Activated naive CD4-positive, alpha-beta T cell treated with anti-CD3 and anti-CD28 coated beads, Interleukin-2, amount 50 U/mL, for 72 hours (primary cell): Measurements from ENCODE around the gene KCNT2. TPM values are rescaled to one million over a fixed set of nuclear protein-coding genes. Genes with fewer than 3 reads are reported as not detected.
A peak's percentile ranks its signal among the peaks of the same experiment; 100 is the strongest.
"Not testable (repeated sequence)": the region's sequence is repeated elsewhere in the genome, so short reads cannot be mapped to it uniquely, and the experiment has no call there.

Experiments used
- ATAC-seq, 2 donors: fragments of 150-1000 bp; cut with Tn5 transposase; 2 replicates each; pipeline ENCODE4 v1.10.0; 2021; ENCODE audit warnings: mild to moderate bottlenecking in 2 of 2, moderate library complexity in 2 of 2
- DNase-seq, 2 donors: peaks; one replicate each; pipeline ENCODE4 v3.0.0; 2021 to 2022; ENCODE audit warnings: low spot score in 2 of 2
- H3K27ac Mint-ChIP-seq, 2 donors: one replicate each; pipeline ENCODE4 v1.8.0; 2022; ENCODE audit warnings: mild to moderate bottlenecking in 2 of 2, mixed read lengths in 2 of 2
- H3K36me3 Mint-ChIP-seq, 2 donors: one replicate each; pipeline ENCODE4 v1.8.0; 2022; ENCODE audit warnings: mixed read lengths in 2 of 2
- H3K9me3 Mint-ChIP-seq, 2 donors: one replicate each; pipeline ENCODE4 v1.8.0; 2022; ENCODE audit warnings: mixed read lengths in 2 of 2
- total RNA-seq, 2 donors: library from RNA; stranded (reverse); gene quantifications; one replicate each; pipeline ENCODE4 v1.2.3, GENCODE V29; 2022

KCNT2 gene
- not detected for total RNA-seq

DNA sequence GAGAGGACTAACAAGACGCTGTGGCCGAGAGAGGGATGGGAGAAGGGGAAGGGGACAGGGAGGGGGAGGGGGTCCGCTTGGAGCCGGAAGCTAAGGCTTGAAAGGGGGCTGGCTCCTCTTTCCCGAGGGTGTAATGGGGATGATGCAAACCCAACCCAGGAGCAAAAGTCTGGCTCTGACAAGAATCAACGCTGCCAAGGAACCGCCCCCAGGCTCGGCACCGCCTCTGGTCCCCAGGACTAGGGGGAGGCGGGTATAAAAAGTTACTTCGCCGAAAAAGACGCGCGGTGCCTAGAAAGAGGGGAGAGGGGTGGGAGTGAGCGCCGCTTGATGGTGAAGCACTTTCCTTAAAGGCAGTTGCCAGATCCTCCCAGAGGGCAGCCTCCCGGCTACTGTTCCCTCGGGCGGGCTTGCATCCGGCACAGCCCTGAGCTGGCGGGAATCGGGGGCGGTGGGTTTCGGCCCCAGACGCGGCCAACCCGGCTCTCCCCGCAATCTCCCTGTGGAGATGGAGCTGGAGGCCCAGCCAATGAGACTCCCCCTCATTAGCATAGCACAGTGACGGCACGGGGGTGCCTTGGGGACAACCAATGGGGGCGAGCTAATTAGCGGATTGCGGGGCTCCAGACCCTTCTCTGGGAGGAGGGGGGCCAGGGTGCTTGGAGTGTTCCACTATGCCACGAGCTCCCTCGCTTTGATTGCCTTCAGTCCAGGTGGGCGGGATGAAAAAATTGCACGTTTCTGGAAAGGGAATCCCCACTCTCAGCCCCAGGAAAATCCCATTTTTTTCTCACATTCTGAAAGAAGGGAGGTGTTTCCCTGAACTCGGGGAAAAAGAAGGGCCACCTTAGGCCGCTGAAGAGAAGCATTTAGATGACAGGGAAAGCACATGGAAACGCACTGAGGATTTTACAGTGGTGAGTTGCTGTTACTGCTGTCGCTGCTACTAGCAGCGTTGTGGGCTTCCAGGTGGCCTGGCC, at the start of gene KCNT2:
TSS of gene KCNT2 (minus strand) at position 51 of the 980 bp plus-strand sequence. CDS start 131 bp downstream, outside the sequence.
- peak; percentile 26 to 44 for ATAC-seq
- DNase-seq = no peak
- Mint-ChIP-seq H3K27ac (no peak within 1 kb of the TSS), H3K36me3 (peaks cover 0 to 5% of the 10 kb centered on the region in 2 donors), H3K9me3 (peaks cover 10 to 11% of the 10 kb centered on the region in 2 donors)

DNA sequence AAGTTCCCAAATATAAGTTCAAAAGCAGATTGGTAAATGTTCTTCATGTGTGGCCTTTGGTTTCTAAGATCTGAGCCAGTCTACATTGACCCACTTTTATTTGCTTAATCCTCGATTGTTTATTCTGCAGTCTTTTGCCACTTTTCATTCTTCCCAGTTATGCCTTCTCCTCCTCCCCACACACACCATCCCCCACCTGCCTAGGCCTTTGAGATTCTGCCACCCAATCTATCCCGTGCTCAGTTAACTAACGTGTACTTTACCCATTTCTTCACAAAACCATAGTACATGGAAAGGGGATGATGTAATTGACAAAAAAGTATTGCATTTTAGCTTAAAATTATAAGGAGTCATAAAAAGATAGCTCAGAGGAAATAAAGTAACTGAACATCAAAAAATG, 47.3 kb upstream of the KCNT2 start:
- ATAC-seq = no peak
- H3K36me3 Mint-ChIP-seq = no peaks in the 10 kb centered on the region
- no peak overlapping the region for H3K27ac Mint-ChIP-seq

DNA sequence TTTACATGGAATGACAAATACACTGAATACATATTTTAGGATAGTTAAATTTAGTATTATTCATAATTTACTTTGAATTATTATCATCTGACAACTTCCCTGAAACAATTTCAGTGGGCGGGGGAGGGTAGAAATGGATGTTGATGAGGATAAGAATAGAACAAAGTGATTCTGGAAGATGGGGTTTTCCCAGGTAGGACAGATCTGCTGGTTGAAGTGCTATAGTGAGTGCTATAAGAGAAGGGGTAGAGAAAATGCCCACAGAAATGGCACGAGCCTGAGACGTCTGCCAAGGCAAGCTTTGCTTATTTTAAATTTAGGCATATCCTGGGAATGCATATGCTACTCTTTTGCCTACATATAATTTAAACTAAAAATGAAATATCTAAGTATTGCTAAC, 46.8 kb upstream of the KCNT2 start:
- DNase-seq (no peak), ATAC-seq (no peak)
- H3K27ac Mint-ChIP-seq = no peak overlapping the region
- no peaks in the 10 kb centered on the region for H3K36me3 Mint-ChIP-seq
- H3K9me3 Mint-ChIP-seq = no peaks in the 10 kb centered on the region

More for the DNA sequence above, 47.3 kb upstream of the KCNT2 start:
- H3K9me3 Mint-ChIP-seq = no peaks in the 10 kb centered on the region
- no peak for DNase-seq

DNA sequence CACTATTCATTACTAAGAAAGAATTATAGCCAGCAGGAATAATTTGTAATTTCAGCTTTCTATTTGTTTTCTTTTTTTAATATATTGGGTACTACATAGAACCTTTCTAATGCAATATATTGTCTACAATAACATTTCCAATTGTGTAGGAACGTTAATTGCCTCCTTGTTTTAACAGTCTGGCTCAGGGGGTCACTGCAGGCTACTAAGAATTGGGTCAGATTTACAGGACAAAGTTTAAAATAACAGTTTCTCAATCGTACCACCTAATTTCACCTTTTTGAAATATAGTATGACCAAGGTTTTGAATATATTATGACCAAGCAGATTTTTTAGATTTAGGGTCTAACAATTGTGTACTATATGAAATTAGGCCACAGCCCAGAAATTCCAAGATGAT, 46.0 kb upstream of the KCNT2 start:
- Mint-ChIP-seq H3K9me3 (no peaks in the 10 kb centered on the region), H3K36me3 (no peaks in the 10 kb centered on the region), H3K27ac (no peak overlapping the region)
- no peak for DNase-seq
- ATAC-seq = no peak

DNA sequence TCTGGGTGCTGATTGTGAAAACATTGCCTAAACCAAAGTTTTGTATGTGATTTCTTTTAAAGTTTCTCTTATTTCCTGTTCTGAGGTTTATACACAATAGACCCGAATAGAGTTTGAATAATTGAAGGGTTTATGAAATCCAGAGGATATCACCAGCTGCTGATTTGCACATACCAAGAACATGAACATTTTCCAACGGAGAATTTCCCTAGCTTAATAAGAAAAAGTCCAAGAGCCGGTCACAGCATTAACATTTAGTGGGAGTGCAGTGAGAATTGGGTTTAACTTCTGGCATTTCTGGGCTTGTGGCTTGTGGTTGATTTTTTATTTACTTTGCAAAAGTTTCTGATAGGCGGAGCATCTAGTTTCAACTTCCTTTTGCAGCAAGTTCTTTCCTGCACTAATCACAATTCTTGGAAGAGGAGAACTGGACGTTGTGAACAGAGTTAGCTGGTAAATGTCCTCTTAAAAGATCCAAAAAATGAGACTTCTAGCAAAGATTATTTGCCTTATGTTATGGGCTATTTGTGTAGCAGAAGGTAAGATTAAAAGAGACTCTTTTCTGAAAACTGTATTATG, 43.5 kb upstream of the KCNT2 start, which contains the start of gene CFH:
TSS of gene CFH (plus strand) at position 407 of the 579 bp plus-strand sequence. CDS start at position 482, 75 bp downstream.
- Mint-ChIP-seq H3K36me3 (no peaks in the 10 kb centered on the region), H3K9me3 (no peaks in the 10 kb centered on the region), H3K27ac (no peak within 1 kb of the TSS)
- DNase-seq (no peak), ATAC-seq (no peak)

DNA sequence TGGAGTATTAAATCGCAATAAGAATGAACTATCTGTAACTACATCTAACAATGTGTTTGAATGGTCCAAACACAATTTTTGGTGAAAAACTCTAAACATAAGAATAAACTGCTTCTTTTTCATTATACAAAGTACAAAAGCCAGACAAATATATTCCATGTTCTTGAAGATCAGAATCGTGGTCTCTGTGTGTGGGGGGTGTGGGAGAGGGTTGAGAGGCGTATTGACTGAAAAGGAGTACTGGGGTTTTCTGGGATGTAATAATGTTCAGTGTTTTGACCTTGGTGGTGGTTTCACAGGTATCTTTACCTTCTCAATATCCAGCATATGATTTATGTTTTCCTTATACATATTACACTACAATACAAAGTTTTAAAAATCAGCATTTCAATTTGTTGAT, 42.8 kb upstream of the KCNT2 start:
- DNase-seq (no peak), ATAC-seq (no peak)
- H3K27ac Mint-ChIP-seq = no peak overlapping the region
- H3K36me3 Mint-ChIP-seq = no peaks in the 10 kb centered on the region
- H3K9me3 Mint-ChIP-seq = no peaks in the 10 kb centered on the region

DNA sequence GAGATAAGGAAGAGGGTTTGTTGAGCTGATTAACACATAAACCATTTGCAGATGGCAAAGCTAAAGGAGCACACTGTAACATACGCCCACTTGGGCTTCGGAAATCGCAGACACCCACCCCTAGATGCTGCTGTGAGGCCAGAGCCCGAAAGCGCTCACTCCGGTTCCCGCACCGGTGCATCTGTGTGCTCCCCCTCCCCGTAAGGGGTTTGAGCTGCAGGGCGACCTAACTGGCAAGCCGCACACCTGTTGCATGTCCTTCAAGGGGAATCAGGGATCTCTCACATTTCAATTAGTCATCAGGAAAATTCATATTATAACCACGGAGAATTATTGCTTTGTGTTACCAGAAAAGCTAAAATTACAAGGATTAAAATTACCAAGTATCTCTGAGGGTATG, 42.2 kb upstream of the KCNT2 start:
- no peaks in the 10 kb centered on the region for H3K36me3 Mint-ChIP-seq
- no peaks in the 10 kb centered on the region for H3K9me3 Mint-ChIP-seq
- ATAC-seq (no peak), DNase-seq (no peak)
- no peak overlapping the region for H3K27ac Mint-ChIP-seq

DNA sequence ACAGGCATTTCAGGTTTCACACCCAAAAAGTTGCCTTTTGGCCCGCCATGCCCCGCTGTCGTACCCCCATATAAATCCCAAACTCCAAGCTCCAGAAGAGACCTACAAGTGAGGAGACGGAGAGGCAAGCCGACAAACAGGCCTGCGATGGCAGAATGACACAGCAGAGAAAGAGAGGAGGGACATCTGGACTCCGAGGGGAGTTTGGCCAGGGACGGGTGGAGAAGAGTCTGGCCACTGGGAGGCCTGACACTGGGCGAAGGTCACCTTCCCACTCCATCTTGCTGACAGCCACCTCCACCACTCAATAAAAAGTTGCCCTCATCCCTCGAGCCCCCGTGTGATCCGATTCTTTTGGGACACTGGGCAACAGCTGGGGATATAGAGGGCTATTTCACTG, 41.8 kb upstream of the KCNT2 start:
- DNase-seq (no peak), ATAC-seq (no peak)
- no peaks in the 10 kb centered on the region for H3K9me3 Mint-ChIP-seq
- H3K36me3 Mint-ChIP-seq = no peaks in the 10 kb centered on the region
- no peak overlapping the region for H3K27ac Mint-ChIP-seq

DNA sequence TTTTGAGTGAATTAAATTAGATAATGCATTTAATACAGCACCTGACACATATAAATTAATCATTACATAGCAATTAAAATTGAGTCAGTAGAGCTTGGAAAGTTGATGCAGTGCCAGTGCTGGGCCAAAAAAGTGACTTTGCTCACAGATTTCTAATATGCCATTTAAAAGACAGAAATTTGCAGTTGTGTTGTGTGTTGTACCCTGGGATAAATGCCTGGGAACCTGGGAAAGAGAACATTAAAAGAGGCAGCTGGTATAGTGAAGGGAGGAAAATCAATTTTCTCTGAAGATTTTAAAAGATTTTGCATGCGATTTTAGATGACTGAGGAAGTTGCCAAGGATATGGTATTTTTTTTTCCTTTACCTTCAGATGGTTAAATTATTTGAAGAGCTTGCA, 32.7 kb upstream of the KCNT2 start:
- Mint-ChIP-seq H3K27ac (no peak overlapping the region), H3K9me3 (no peaks in the 10 kb centered on the region), H3K36me3 (no peaks in the 10 kb centered on the region)
- DNase-seq = no peak
- ATAC-seq = no peak

DNA sequence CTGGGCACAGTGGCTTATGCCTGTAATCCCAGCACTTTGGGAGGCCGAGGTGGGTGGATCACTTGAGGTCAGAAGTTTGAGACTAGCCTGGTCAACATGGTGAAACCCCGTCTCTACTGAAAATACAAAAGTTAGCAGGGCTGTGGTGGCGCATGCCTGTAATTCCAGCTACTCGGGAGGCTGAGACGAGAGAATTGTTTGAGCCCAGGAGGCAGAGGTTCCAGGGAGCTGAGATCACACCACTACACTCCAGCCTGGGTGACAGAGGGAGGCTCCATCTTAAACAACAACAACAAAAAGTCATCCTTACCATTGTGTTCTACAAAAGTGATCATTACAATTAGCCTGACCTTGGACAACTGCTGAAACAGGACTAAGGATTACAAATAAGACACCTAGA, 31.1 kb upstream of the KCNT2 start:
- ATAC-seq, DNase-seq, H3K36me3 Mint-ChIP-seq, H3K9me3 Mint-ChIP-seq, H3K27ac Mint-ChIP-seq: not testable (repeated sequence)

DNA sequence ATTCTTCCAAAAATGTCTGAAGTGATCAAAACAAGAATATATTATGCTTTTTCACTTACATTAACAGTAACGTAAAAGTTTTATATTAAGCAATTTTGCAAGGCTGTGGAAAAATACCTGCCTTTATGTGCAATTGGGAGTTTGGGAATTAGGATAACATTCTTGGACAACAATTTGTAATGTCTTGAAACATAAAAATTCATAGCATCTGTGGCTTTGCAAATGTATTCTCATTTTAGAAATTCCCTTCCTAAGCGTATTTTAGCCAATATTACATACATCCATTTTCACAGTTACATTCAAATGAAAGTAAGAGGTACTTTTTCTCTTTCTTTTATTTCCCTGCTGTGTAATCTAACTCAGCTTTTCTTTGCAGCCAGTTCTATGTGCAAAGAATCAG, 30.2 kb upstream of the KCNT2 start:
- Mint-ChIP-seq H3K36me3 (no peaks in the 10 kb centered on the region), H3K27ac (no peak overlapping the region), H3K9me3 (no peaks in the 10 kb centered on the region)
- DNase-seq (no peak), ATAC-seq (no peak)

DNA sequence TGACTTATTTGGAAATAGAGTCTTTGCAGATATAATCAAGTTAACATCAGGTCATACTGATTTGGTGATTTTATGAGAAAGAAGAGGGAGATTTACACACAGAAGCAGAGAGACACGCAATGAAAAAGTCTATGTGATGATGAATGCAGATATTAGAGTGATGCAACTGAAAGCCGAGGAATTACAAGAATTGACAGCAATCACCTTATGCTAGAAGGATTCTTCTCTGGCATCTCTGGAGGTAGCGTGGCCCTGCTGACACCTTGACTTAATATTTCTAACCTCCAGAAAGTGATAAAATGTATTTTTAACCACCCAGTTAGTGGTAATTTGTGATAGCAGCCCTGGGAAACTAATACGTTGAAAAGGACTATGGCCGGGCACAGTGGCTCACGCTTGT, 29.4 kb upstream of the KCNT2 start:
- Mint-ChIP-seq H3K9me3 (no peaks in the 10 kb centered on the region), H3K36me3 (no peaks in the 10 kb centered on the region), H3K27ac (no peak overlapping the region)
- DNase-seq (no peak), ATAC-seq (no peak)

DNA sequence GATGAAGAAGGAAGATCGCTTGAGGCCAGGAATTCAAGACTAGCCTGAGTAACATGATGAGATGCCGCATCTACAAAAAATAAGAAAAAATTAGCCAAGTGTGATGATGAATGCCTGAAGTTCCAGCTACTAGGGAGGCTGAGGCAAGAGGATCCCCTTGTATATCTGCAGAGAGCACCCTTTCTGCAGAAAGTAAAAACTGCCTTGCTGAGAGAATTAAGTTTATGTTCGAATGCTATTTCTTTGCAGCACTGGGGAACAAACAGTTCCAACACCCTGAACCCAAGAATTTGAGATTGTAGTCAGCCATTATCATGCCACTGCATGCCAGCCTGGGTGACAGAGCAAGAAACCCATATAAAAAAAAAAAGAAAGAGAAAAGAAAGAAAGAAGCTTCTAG, 20.6 kb upstream of the KCNT2 start:
- peaks cover 5 to 7% of the 10 kb centered on the region in 2 donors for H3K9me3 Mint-ChIP-seq
- no peak for DNase-seq
- no peak for ATAC-seq
- H3K36me3 Mint-ChIP-seq = no peaks in the 10 kb centered on the region
- H3K27ac Mint-ChIP-seq = no peak overlapping the region

DNA sequence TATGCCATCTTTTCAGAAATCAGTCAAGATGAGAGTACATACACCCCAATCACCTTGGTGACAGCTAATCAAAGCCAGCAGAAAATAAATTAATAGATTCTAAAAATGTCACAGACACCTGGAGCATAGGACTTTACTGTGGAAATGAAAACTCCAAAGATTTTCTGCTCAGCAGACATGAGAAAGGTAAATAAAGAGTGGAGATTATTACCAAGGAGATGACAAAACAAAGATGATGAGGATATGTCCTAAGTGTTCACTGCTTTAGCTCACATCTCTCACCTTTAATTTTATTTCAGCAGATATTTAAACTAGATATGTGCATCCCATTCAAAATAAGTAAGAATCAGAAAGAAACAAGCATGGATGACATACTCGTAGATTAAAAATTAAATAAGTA, 14.8 kb upstream of the KCNT2 start:
- DNase-seq (no peak), ATAC-seq (no peak)
- Mint-ChIP-seq H3K36me3 (no peaks in the 10 kb centered on the region), H3K9me3 (peaks cover 0 to under 1% of the 10 kb centered on the region in 2 donors), H3K27ac (no peak overlapping the region)

DNA sequence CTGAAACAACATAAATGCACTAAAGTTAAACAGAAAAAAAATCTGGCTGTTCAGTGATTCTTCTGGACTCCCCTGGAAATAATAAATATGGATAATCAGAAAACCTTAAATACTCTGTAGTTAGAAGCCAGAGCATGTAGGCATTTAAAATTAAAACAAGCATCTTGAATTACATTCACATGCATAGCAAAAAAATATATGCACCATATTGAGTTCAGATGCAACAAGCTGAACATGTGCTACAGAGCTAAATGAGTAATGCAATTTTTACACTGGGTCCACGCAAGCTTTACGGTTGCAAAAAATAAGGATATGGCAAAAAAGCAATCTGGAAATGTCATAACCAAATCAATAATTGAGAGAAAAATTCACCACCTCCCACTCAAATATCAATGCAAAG, 11.5 kb upstream of the KCNT2 start:
- DNase-seq = no peak
- H3K9me3 Mint-ChIP-seq = peaks cover 0 to 1% of the 10 kb centered on the region in 2 donors
- H3K36me3 Mint-ChIP-seq = no peaks in the 10 kb centered on the region
- no peak overlapping the region for H3K27ac Mint-ChIP-seq
- no peak for ATAC-seq

DNA sequence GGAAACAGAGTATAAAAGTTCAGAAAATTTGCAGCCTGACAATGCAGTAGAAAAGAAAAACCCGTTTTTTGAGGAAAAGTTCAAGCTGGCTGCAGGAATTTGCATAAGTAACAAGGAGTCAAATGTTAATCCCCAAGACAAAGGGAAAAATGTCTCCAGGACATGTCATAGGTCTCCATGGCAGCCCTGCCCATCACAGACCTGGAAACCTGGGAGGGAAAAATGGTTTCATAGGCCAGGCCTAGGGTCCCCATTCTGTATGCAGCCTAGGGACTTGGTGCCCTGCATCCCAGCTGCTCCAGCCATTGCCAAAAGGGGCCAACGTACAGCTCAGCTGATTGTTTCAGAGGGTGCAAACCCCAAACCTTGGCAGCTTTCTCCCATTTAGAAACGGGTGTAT, 3.6 kb upstream of the KCNT2 start:
- peaks cover 10 to 16% of the 10 kb centered on the region in 2 donors for H3K9me3 Mint-ChIP-seq
- peaks cover 0 to 5% of the 10 kb centered on the region in 2 donors for H3K36me3 Mint-ChIP-seq
- DNase-seq (no peak), ATAC-seq (no peak)
- no peak overlapping the region for H3K27ac Mint-ChIP-seq

DNA sequence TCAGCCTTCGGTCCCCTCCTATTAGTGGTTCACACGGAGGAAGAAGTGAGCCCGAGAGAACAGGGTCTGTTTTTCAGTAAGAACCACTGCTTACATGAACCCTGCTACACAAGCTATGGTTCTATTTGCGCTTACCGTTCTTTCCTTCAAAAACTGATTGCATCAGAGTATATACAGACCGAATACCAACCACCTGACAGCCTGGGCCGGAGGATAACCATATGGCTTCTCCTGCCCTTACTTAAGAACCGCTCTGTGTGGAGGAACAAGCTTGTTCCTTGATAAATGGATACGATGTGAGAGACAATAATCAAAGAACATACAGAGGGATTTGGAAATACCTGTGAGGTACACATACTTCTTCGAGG, 1.1 kb upstream of the KCNT2 start:
- Mint-ChIP-seq H3K36me3 (peaks cover 0 to 5% of the 10 kb centered on the region in 2 donors), H3K9me3 (peaks cover 10 to 11% of the 10 kb centered on the region in 2 donors), H3K27ac (no peak overlapping the region)
- ATAC-seq (no peak), DNase-seq (no peak)

DNA sequence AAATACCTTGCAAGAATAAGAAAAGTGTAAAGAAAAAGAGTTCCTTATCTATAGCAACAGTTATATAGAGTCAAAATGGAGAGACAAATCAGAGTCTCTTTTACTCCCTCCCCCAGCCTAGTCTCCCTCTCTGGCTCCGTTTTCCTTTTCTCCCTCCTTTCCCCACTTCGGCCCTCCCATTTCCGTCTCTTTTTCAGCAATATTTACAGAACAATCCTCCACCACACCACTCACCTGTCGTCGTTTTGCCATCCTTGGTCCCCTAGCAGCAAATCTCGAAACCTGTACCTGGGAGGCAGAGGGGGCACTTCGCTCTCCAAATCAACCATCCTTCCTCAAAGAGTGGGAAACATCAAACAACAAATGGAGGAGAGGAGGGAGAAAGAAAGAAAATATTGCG, 259 bp downstream of the KCNT2 start:
- Mint-ChIP-seq H3K9me3 (peaks cover 8 to 9% of the 10 kb centered on the region in 2 donors), H3K36me3 (peaks cover 0 to 5% of the 10 kb centered on the region in 2 donors), H3K27ac (no peak overlapping the region)
- no peak for ATAC-seq
- DNase-seq = no peak
